ENCODE measurements around the gene MEST. TPM values are rescaled to one million over a fixed set of nuclear protein-coding genes. Genes with fewer than 3 reads are reported as not detected.

The MEST gene
- total and polyA plus RNA-seq, 2 donors (not counting 1 experiment from before 2014, with no cell fraction given): 38.8 to 382 TPM

GRCh38 chr7:130473289-130473688 is 18.6 kb upstream of the MEST start:
- TF ChIP-seq CTCF (conservative IDR thresholded peaks at IDR 0.05 in 1 of 2, IDR thresholded peaks at IDR 0.05 in 1 of 2; ENCODE audit: low read depth in 1 of 2, low read length in 2 of 2) (no peak), EZH2 (IDR thresholded peaks at IDR 0.05; ENCODE audit: low read length, missing control alignments) (no peak)
- Histone ChIP-seq H3K27ac (ENCODE audit: insufficient read depth, low read length) (no peak overlapping the region), H3K79me2 (ENCODE audit: control insufficient read depth, insufficient read depth, low read length) (no peaks in the 10 kb centered on the region), H4K20me1 (ENCODE audit: control insufficient read depth, extremely low read depth, insufficient read depth, low read length) (no peaks in the 10 kb centered on the region), H3K4me3 (replicated peaks in 1 of 4; ENCODE audit: control extremely low read depth in 1 of 4, insufficient read depth in 1 of 4, low read depth in 3 of 4, low read length in 4 of 4) (no peak overlapping the region), H2AFZ (ENCODE audit: low read length) (no peak overlapping the region), H3K4me1 (ENCODE audit: control insufficient read depth, extremely low read depth, insufficient read depth, low read length) (no peaks in the 10 kb centered on the region), H3K9me3 (ENCODE audit: control insufficient read depth, insufficient read depth, low read depth, low read length) (no peaks in the 10 kb centered on the region), H3K9ac (ENCODE audit: insufficient read depth, low read length) (no peak overlapping the region), H3K4me2 (ENCODE audit: extremely low read depth, insufficient read depth, low read length) (no peak overlapping the region), H3K36me3 (ENCODE audit: control insufficient read depth, insufficient read depth, low read length) (no peaks in the 10 kb centered on the region), H3K27me3 (ENCODE audit: control insufficient read depth, insufficient read depth, low read length) (no peaks in the 10 kb centered on the region)
- DNase-seq (ENCODE audit: low read depth in 2 of 2): no peak

- Histone ChIP-seq H3K27ac (ENCODE audit: insufficient read depth, low read length) (no peak overlapping the region), H3K27me3 (ENCODE audit: control insufficient read depth, insufficient read depth, low read length) (no peaks in the 10 kb centered on the region), H3K4me1 (ENCODE audit: control insufficient read depth, extremely low read depth, insufficient read depth, low read length) (no peaks in the 10 kb centered on the region), H3K4me2 (ENCODE audit: extremely low read depth, insufficient read depth, low read length) (no peak overlapping the region), H3K36me3 (ENCODE audit: control insufficient read depth, insufficient read depth, low read length) (no peaks in the 10 kb centered on the region), H3K79me2 (ENCODE audit: control insufficient read depth, insufficient read depth, low read length) (no peaks in the 10 kb centered on the region), H3K4me3 (replicated peaks in 1 of 4; ENCODE audit: control extremely low read depth in 1 of 4, insufficient read depth in 1 of 4, low read depth in 3 of 4, low read length in 4 of 4) (no peak overlapping the region), H3K9ac (ENCODE audit: insufficient read depth, low read length) (no peak overlapping the region), H4K20me1 (ENCODE audit: control insufficient read depth, extremely low read depth, insufficient read depth, low read length) (no peaks in the 10 kb centered on the region), H3K9me3 (ENCODE audit: control insufficient read depth, insufficient read depth, low read depth, low read length) (no peaks in the 10 kb centered on the region), H2AFZ (ENCODE audit: low read length) (no peak overlapping the region)
- TF ChIP-seq CTCF (conservative IDR thresholded peaks at IDR 0.05 in 1 of 2, IDR thresholded peaks at IDR 0.05 in 1 of 2; ENCODE audit: low read depth in 1 of 2, low read length in 2 of 2) (no peak), EZH2 (IDR thresholded peaks at IDR 0.05; ENCODE audit: low read length, missing control alignments) (no peak)
- DNase-seq (ENCODE audit: low read depth in 2 of 2): no peak
Observed at GRCh38 chr7:130473876-130474275, 18.0 kb upstream of the MEST start.

- Histone ChIP-seq H3K9ac (ENCODE audit: insufficient read depth, low read length) (no peak overlapping the region), H3K36me3 (ENCODE audit: control insufficient read depth, insufficient read depth, low read length) (no peaks in the 10 kb centered on the region), H3K4me2 (ENCODE audit: extremely low read depth, insufficient read depth, low read length) (no peak overlapping the region), H3K27ac (ENCODE audit: insufficient read depth, low read length) (no peak overlapping the region), H3K4me3 (replicated peaks in 1 of 4; ENCODE audit: control extremely low read depth in 1 of 4, insufficient read depth in 1 of 4, low read depth in 3 of 4, low read length in 4 of 4) (no peak overlapping the region), H3K27me3 (ENCODE audit: control insufficient read depth, insufficient read depth, low read length) (no peaks in the 10 kb centered on the region), H3K79me2 (ENCODE audit: control insufficient read depth, insufficient read depth, low read length) (no peaks in the 10 kb centered on the region), H4K20me1 (ENCODE audit: control insufficient read depth, extremely low read depth, insufficient read depth, low read length) (no peaks in the 10 kb centered on the region), H3K4me1 (ENCODE audit: control insufficient read depth, extremely low read depth, insufficient read depth, low read length) (no peaks in the 10 kb centered on the region), H2AFZ (ENCODE audit: low read length) (no peak overlapping the region), H3K9me3 (ENCODE audit: control insufficient read depth, insufficient read depth, low read depth, low read length) (no peaks in the 10 kb centered on the region)
- no peak for DNase-seq (ENCODE audit: low read depth in 2 of 2)
- TF ChIP-seq EZH2 (IDR thresholded peaks at IDR 0.05; ENCODE audit: low read length, missing control alignments) (no peak), CTCF (conservative IDR thresholded peaks at IDR 0.05 in 1 of 2, IDR thresholded peaks at IDR 0.05 in 1 of 2; ENCODE audit: low read depth in 1 of 2, low read length in 2 of 2) (no peak)
Observed at GRCh38 chr7:130475776-130476175, 16.1 kb upstream of the MEST start.
